ENCODE data around the gene DEFB113.
"Not testable (repeated sequence)": the region's sequence is repeated elsewhere in the genome, so short reads cannot be mapped to it uniquely, and the experiment has no call there.

Gene DEFB113

DNA sequence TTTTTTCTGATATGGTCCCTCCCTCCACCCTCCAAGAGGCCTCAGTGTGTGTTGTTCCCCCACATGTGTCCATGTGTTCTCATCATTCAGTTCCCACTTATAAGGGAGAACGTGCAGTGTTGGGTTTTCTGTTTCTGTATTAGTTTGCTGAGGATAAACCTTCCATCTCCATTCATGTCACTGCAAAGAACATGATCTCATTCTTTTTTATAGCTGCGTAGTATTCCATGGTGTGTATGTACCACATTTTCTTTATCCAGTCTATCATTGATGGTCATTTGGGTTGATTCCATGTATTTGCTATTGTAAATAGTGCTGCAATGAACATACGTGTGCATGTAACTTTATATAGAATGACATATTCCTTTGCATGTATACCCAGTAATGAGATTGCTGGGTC is 25.4 kb downstream of the DEFB113 start:
- not testable (repeated sequence) for H3K27ac ChIP-seq (replicated peaks; ENCODE audit: low read length); H3K36me3 ChIP-seq (replicated peaks in 1 of 2; ENCODE audit: control insufficient read depth in 2 of 2, insufficient read depth in 2 of 2, low read length in 2 of 2); H3K23ac ChIP-seq (ENCODE audit: low read depth, low read length, poor library complexity); H4K8ac ChIP-seq (ENCODE audit: low read depth, low read length); H4K91ac ChIP-seq (ENCODE audit: low read depth, low read length, poor library complexity); H2BK12ac ChIP-seq (ENCODE audit: low read length); DNase-seq (ENCODE audit: low spot score); H2BK5ac ChIP-seq (ENCODE audit: low read length); H3K4me3 ChIP-seq (ENCODE audit: low read length in 2 of 2); H2BK120ac ChIP-seq (ENCODE audit: low read depth, low read length); H3K4me2 ChIP-seq (ENCODE audit: insufficient read depth, low read length, poor library complexity, severe bottlenecking); H2AFZ ChIP-seq (ENCODE audit: low read length); H3K14ac ChIP-seq (ENCODE audit: low read length); H2AK5ac ChIP-seq (ENCODE audit: low read depth, low read length); H3K18ac ChIP-seq (ENCODE audit: low read length); H3K4me1 ChIP-seq (ENCODE audit: control insufficient read depth in 2 of 2, insufficient read depth in 1 of 2, low read depth in 1 of 2, low read length in 2 of 2); H3K4ac ChIP-seq (ENCODE audit: low read length); H3K9ac ChIP-seq (ENCODE audit: low read depth, low read length, poor library complexity); H2BK15ac ChIP-seq (ENCODE audit: low read length); H3K27me3 ChIP-seq (ENCODE audit: control insufficient read depth in 3 of 3, insufficient read depth in 3 of 3, low read depth in 1 of 3, low read length in 3 of 3); H3K79me1 ChIP-seq (ENCODE audit: low read depth, low read length); H3K9me3 ChIP-seq (replicated peaks in 1 of 2; ENCODE audit: control insufficient read depth in 2 of 2, insufficient read depth in 1 of 2, low read depth in 1 of 2, low read length in 2 of 2)
- no CpG with 5 or more reads among the region's 3 CpGs for WGBS, 2 donors (ENCODE audit: extremely low coverage in 2 of 2, insufficient read length in 2 of 2, insufficient replicate concordance in 1 of 2)

DNA sequence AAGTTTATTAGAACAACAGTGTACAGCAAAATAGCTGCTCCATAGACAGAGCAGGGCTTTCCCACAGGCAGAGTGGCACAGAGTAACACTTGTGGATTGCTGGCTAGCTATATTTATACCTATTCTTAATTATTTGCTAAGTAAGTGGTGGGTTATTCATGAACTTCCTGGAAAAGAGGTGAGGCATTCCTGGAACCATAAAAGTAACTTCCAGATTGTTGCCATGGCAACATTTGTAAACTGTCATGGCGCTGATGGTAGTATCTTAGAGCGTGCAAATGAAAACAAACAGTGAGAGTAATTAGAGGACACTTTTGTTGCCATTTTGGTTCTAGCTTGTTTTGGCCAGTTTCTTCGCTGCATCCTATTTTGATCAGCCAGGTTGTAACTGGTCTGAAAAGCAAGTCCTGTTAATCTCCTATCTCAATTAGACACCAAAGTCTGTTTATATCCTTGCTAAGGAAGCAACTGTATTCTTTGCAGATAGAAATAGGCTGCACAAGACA is 29.4 kb downstream of the DEFB113 start:
- no peak overlapping the region for H2BK15ac ChIP-seq (ENCODE audit: low read length)
- no peak overlapping the region for H3K14ac ChIP-seq (ENCODE audit: low read length)
- no peaks in the 10 kb centered on the region for H3K9me3 ChIP-seq (replicated peaks in 1 of 2; ENCODE audit: control insufficient read depth in 2 of 2, insufficient read depth in 1 of 2, low read depth in 1 of 2, low read length in 2 of 2)
- no peak overlapping the region for H3K4me2 ChIP-seq (ENCODE audit: insufficient read depth, low read length, poor library complexity, severe bottlenecking)
- no peak overlapping the region for H3K23ac ChIP-seq (ENCODE audit: low read depth, low read length, poor library complexity)
- H3K4ac ChIP-seq (ENCODE audit: low read length), result no peak overlapping the region
- H2BK12ac ChIP-seq (ENCODE audit: low read length), result no peak overlapping the region
- H3K27me3 ChIP-seq (ENCODE audit: control insufficient read depth in 3 of 3, insufficient read depth in 3 of 3, low read depth in 1 of 3, low read length in 3 of 3), result no peaks in the 10 kb centered on the region
- no peak for DNase-seq (ENCODE audit: low spot score)
- H4K91ac ChIP-seq (ENCODE audit: low read depth, low read length, poor library complexity), result no peak overlapping the region
- no peak overlapping the region for H3K18ac ChIP-seq (ENCODE audit: low read length)
- no peak overlapping the region for H3K4me3 ChIP-seq (ENCODE audit: low read length in 2 of 2)
- H2BK5ac ChIP-seq (ENCODE audit: low read length), result no peak overlapping the region
- no peak overlapping the region for H4K8ac ChIP-seq (ENCODE audit: low read depth, low read length)
- H2AK5ac ChIP-seq (ENCODE audit: low read depth, low read length), result no peak overlapping the region
- no peaks in the 10 kb centered on the region for H3K4me1 ChIP-seq (ENCODE audit: control insufficient read depth in 2 of 2, insufficient read depth in 1 of 2, low read depth in 1 of 2, low read length in 2 of 2)
- no peaks in the 10 kb centered on the region for H3K79me1 ChIP-seq (ENCODE audit: low read depth, low read length)
- H3K27ac ChIP-seq (replicated peaks; ENCODE audit: low read length), result no peak overlapping the region
- H2AFZ ChIP-seq (ENCODE audit: low read length), result no peak overlapping the region
- H3K36me3 ChIP-seq (replicated peaks in 1 of 2; ENCODE audit: control insufficient read depth in 2 of 2, insufficient read depth in 2 of 2, low read length in 2 of 2), result no peaks in the 10 kb centered on the region
- H2BK120ac ChIP-seq (ENCODE audit: low read depth, low read length), result no peak overlapping the region
- WGBS, 2 donors (ENCODE audit: extremely low coverage in 2 of 2, insufficient read length in 2 of 2, insufficient replicate concordance in 1 of 2), result no CpG with 5 or more reads among the region's 3 CpGs
- H3K9ac ChIP-seq (ENCODE audit: low read depth, low read length, poor library complexity), result no peak overlapping the region

DNA sequence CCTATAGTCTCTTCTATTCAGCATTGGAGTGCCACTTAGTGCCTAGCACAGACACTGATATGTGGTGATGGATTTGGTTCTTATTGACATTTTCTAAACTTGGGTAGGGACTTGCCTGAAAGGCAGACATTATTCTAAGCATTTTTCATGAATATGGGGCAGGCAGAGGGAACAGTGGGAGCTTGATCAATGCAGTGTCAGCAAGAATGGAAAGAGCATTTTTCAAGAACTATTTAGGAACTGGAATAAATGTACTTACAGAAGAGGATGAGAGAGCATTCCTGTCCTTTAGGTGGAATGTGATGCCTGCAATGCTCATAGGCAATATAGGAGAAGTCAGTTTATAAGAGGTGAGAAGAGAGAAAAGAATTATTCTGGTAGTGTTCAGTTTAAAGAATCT is 31.6 kb downstream of the DEFB113 start:
- Histone ChIP-seq H2AK5ac (ENCODE audit: low read depth, low read length) (no peak overlapping the region), H3K79me1 (ENCODE audit: low read depth, low read length) (no peaks in the 10 kb centered on the region), H3K14ac (ENCODE audit: low read length) (no peak overlapping the region), H3K36me3 (replicated peaks in 1 of 2; ENCODE audit: control insufficient read depth in 2 of 2, insufficient read depth in 2 of 2, low read length in 2 of 2) (no peaks in the 10 kb centered on the region), H3K27ac (replicated peaks; ENCODE audit: low read length) (no peak overlapping the region), H2BK120ac (ENCODE audit: low read depth, low read length) (no peak overlapping the region), H3K9me3 (replicated peaks in 1 of 2; ENCODE audit: control insufficient read depth in 2 of 2, insufficient read depth in 1 of 2, low read depth in 1 of 2, low read length in 2 of 2) (no peaks in the 10 kb centered on the region), H4K91ac (ENCODE audit: low read depth, low read length, poor library complexity) (no peak overlapping the region), H3K27me3 (ENCODE audit: control insufficient read depth in 3 of 3, insufficient read depth in 3 of 3, low read depth in 1 of 3, low read length in 3 of 3) (no peaks in the 10 kb centered on the region), H2BK5ac (ENCODE audit: low read length) (no peak overlapping the region), H2BK15ac (ENCODE audit: low read length) (no peak overlapping the region), H2BK12ac (ENCODE audit: low read length) (no peak overlapping the region), H3K9ac (ENCODE audit: low read depth, low read length, poor library complexity) (no peak overlapping the region), H3K4me3 (ENCODE audit: low read length in 2 of 2) (no peak overlapping the region), H3K4ac (ENCODE audit: low read length) (no peak overlapping the region), H3K4me2 (ENCODE audit: insufficient read depth, low read length, poor library complexity, severe bottlenecking) (no peak overlapping the region), H3K18ac (ENCODE audit: low read length) (no peak overlapping the region), H3K4me1 (ENCODE audit: control insufficient read depth in 2 of 2, insufficient read depth in 1 of 2, low read depth in 1 of 2, low read length in 2 of 2) (no peaks in the 10 kb centered on the region), H4K8ac (ENCODE audit: low read depth, low read length) (no peak overlapping the region), H2AFZ (ENCODE audit: low read length) (no peak overlapping the region), H3K23ac (ENCODE audit: low read depth, low read length, poor library complexity) (no peak overlapping the region)
- DNase-seq (ENCODE audit: low spot score), result no peak

DNA sequence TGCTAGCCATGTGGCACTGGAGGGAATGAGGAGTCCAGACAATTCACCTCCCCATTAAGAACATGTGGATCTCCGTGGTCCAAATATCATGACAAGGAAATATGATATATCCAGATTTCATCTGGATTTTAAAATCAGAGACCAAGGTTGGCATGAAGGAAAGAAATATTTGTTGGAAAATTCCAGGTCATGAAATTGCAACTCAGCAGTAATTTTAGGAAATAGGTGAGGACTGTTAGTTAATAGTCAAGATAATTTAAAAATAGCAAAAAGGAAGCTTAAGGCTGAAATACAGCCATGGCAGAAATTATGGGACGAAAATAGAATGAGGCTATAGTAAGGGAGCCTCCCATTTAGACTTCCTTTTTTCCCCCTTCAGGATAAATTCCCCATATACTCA is 32.4 kb downstream of the DEFB113 start:
- no peak for DNase-seq (ENCODE audit: low spot score)
- H3K14ac ChIP-seq (ENCODE audit: low read length), result no peak overlapping the region
- no peak overlapping the region for H3K23ac ChIP-seq (ENCODE audit: low read depth, low read length, poor library complexity)
- H3K36me3 ChIP-seq (replicated peaks in 1 of 2; ENCODE audit: control insufficient read depth in 2 of 2, insufficient read depth in 2 of 2, low read length in 2 of 2), result no peaks in the 10 kb centered on the region
- no peaks in the 10 kb centered on the region for H3K9me3 ChIP-seq (replicated peaks in 1 of 2; ENCODE audit: control insufficient read depth in 2 of 2, insufficient read depth in 1 of 2, low read depth in 1 of 2, low read length in 2 of 2)
- H2AFZ ChIP-seq (ENCODE audit: low read length), result no peak overlapping the region
- H3K4me2 ChIP-seq (ENCODE audit: insufficient read depth, low read length, poor library complexity, severe bottlenecking), result no peak overlapping the region
- H2AK5ac ChIP-seq (ENCODE audit: low read depth, low read length), result no peak overlapping the region
- no peak overlapping the region for H3K4ac ChIP-seq (ENCODE audit: low read length)
- H3K27ac ChIP-seq (replicated peaks; ENCODE audit: low read length), result no peak overlapping the region
- no peaks in the 10 kb centered on the region for H3K4me1 ChIP-seq (ENCODE audit: control insufficient read depth in 2 of 2, insufficient read depth in 1 of 2, low read depth in 1 of 2, low read length in 2 of 2)
- H2BK120ac ChIP-seq (ENCODE audit: low read depth, low read length), result no peak overlapping the region
- H2BK12ac ChIP-seq (ENCODE audit: low read length), result no peak overlapping the region
- H3K27me3 ChIP-seq (ENCODE audit: control insufficient read depth in 3 of 3, insufficient read depth in 3 of 3, low read depth in 1 of 3, low read length in 3 of 3), result no peaks in the 10 kb centered on the region
- H2BK15ac ChIP-seq (ENCODE audit: low read length), result no peak overlapping the region
- H4K91ac ChIP-seq (ENCODE audit: low read depth, low read length, poor library complexity), result no peak overlapping the region
- H3K4me3 ChIP-seq (ENCODE audit: low read length in 2 of 2), result no peak overlapping the region
- H3K9ac ChIP-seq (ENCODE audit: low read depth, low read length, poor library complexity), result no peak overlapping the region
- no peak overlapping the region for H4K8ac ChIP-seq (ENCODE audit: low read depth, low read length)
- no peak overlapping the region for H3K18ac ChIP-seq (ENCODE audit: low read length)
- no peak overlapping the region for H2BK5ac ChIP-seq (ENCODE audit: low read length)
- H3K79me1 ChIP-seq (ENCODE audit: low read depth, low read length), result no peaks in the 10 kb centered on the region
- WGBS, 2 donors (ENCODE audit: extremely low coverage in 2 of 2, insufficient read length in 2 of 2, insufficient replicate concordance in 1 of 2), result no CpG with 5 or more reads among the region's 2 CpGs
